HG02610 (cell line): Measurements from ENCODE around the gene P2RX5.
"Not testable (repeated sequence)": the region's sequence is repeated elsewhere in the genome, so short reads cannot be mapped to it uniquely, and the experiment has no call there.

Experiments used
- ATAC-seq: cut with Tn5 transposase; IDR thresholded peaks from one replicate; pipeline ENCODE4 v1.9.1; 2021; ENCODE audit warnings: mild to moderate bottlenecking, moderate library complexity; ENCODE audit not compliant: unreplicated experiment

The P2RX5 gene, protein sequence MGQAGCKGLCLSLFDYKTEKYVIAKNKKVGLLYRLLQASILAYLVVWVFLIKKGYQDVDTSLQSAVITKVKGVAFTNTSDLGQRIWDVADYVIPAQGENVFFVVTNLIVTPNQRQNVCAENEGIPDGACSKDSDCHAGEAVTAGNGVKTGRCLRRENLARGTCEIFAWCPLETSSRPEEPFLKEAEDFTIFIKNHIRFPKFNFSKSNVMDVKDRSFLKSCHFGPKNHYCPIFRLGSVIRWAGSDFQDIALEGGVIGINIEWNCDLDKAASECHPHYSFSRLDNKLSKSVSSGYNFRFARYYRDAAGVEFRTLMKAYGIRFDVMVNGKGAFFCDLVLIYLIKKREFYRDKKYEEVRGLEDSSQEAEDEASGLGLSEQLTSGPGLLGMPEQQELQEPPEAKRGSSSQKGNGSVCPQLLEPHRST

DNA sequence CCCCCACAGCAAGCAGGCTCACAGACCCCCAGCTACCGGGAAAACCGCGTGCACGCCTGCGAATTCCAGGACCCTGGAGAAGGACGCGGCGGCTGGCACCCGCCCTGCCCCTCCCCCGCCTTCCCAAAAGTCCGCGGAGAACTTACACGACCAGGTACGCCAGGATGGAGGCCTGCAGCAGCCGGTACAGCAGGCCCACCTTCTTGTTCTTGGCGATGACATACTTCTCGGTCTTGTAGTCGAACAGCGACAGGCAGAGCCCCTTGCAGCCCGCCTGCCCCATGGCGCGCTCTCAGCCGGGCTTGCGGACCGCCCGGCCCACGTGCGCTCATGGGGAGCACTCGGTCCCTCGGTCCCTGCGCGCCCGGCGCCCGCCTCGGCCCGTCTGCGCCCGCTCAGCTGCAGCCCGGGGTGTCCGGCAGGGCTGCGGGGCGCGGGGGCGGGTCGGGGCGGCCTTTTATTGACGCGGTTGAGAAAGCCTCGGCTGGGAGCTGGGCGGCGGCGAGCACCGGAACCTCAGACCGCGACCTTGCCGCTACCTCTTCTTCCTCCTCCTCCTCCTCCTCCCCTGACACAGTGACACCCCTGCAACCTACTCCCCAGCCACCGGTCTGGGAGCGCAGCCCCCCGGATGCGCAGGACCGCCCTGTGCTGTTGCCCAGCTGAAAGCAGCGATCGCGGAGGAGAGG, at the start of gene P2RX5:
Gene P2RX5 (minus strand): TSS at position 433 of the 689 bp plus-strand sequence. CDS start 150 bp downstream, at position 283.
- no peak for ATAC-seq

- ATAC-seq: no peak
Measured at GRCh38 chr17:3745071-3745470, 49.1 kb upstream of the P2RX5 start.

- no peak for ATAC-seq
Measured at GRCh38 chr17:3744014-3744413, 48.1 kb upstream of the P2RX5 start.

DNA sequence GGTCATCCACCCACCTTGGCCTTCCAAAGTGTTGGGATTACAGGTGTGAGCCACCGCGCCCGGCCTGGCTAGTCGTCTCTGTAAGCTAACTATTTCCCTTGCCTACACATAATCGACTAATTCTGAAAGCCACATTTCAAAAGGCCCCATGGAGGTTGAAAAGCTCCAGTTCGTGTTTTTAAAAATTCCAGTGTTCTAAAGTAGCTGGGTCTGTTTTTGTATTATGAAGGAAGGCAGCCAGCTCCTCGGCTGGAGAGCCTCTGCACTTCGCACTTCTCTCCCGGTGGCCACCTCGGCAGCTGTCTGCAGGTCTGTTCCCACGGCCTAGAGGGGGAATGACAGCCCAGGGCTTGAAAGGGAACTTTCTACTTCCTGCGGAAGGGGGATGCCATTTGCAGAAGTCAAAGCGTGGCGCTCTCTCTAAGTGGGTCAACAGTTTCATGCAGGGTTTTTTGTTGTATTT, 44.7 kb upstream of the P2RX5 start:
- ATAC-seq: no peak

GRCh38 chr17:3739422-3740124, 43.6 kb upstream of the P2RX5 start:
- no peak for ATAC-seq

GRCh38 chr17:3738562-3739295, 42.8 kb upstream of the P2RX5 start:
- no peak for ATAC-seq

DNA sequence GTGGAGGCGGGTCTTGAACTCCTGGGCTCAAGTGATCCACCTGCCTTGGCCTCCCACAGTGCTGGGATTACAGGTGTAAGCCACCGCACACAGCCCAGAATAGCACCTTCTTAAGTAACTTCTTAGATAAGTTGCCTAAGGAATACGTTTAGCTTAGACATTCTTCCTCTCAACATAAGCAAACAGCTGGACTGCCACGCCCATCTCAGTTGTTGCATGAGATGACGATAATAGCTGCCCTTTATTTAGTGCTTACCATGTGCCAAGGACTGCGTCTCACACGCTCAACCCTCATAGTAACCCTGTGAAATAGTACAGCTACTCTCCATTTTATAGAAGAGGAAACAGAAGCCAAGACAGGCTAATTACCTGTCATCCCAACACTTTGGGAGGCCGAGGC, 39.6 kb upstream of the P2RX5 start:
- no peak for ATAC-seq

- ATAC-seq: not testable (repeated sequence)
Measured at GRCh38 chr17:3734911-3735276, 38.9 kb upstream of the P2RX5 start.

- ATAC-seq: peak; percentile 73
Measured at GRCh38 chr17:3732210-3732621, 36.3 kb upstream of the P2RX5 start.

DNA sequence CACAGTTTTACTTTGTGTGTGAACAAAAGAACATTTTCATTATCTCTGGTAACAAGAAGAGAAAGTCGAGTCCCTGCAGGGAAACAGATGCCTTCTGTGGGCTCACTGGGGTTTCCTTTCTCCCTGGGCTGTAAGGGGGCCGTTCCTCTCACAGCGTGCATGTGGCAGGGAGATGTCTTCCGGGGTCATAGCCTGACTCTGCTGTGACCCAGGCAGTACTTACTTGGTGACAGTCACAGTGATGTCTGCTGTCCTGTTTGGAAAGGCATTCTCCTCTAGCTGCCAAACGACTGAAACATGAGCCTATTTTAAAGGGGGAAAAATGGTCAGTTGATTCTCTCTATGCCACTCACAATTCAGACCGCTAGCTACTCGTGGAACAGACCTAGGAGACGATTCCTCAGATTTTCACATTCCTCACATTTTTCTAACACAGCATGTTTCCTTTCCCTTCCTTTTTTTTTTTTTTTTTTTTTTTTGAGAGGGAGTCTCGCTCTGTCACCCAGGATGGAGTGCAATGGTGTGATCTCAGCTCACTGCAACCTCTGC, 35.0 kb upstream of the P2RX5 start:
- no peak for ATAC-seq

- ATAC-seq: no peak
Measured at GRCh38 chr17:3729881-3730280, 33.9 kb upstream of the P2RX5 start.

DNA sequence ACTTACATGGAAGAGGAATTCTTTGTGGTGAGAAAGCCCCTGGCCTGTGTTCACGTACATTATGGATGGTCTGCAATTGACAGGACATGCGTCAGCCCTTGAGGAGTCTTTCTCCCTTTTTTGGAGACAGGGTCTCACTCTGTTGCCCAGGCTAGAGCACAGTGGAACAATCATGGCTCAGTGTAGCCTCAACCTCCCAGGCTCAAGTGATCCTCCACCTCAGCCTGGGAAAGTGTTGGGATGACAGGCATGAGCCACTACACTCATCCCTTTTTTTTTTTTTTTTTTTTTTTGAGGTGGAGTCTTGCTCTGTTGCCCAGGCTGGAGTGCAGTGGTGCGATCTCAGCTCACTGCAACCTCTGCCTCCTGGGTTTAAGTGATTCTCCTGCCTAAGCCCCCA, 32.1 kb upstream of the P2RX5 start:
- not testable (repeated sequence) for ATAC-seq

DNA sequence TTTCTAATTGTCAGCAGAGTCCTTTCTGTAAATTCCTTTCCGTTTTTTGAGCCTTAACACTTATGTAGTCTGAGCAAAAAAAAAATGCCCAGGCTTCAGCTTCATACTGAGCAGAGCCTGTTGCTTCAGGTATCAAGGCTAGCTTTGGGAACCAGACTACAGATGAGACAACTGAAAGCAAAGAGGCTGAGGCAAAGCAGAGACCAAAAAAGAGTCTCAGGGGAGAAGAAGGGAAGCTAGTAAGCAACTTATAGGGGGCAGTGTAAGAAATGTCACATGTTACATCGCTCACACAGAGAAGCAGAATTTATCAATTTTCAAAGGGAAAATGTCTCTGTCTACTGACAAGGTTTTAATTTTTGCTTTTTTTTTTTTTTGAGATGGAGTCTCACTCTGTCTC, 31.1 kb upstream of the P2RX5 start:
- no peak for ATAC-seq

DNA sequence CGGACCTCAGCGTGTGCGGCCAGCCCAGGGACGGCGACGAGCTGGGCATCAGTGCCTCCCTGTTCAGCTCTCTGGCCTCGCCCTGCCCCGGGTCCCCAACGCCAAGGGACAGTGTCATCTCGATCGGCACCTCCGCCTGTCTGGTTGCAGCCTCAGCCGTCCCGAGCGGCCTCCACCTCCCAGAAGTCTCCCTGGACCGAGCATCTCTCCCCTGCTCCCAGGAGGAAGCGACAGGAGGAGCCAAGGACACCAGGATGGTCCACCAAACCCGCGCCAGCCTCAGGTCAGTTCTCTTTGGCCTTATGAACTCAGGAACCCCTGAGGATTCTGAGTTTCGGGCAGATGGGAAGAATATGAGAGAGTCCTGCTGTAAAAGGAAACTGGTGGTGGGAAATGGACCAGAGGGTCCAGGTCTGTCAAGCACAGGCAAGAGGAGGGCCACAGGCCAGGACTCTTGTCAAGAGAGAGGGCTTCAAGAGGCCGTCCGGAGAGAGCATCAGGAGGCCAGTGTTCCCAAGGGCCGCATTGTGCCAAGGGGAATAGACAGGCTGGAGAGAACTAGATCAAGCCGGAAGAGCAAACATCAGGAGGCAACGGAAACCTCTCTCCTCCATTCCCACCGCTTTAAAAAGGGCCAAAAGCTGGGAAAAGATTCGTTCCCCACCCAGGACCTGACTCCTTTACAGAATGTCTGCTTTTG, 28.6 kb upstream of the P2RX5 start:
- no peak for ATAC-seq

DNA sequence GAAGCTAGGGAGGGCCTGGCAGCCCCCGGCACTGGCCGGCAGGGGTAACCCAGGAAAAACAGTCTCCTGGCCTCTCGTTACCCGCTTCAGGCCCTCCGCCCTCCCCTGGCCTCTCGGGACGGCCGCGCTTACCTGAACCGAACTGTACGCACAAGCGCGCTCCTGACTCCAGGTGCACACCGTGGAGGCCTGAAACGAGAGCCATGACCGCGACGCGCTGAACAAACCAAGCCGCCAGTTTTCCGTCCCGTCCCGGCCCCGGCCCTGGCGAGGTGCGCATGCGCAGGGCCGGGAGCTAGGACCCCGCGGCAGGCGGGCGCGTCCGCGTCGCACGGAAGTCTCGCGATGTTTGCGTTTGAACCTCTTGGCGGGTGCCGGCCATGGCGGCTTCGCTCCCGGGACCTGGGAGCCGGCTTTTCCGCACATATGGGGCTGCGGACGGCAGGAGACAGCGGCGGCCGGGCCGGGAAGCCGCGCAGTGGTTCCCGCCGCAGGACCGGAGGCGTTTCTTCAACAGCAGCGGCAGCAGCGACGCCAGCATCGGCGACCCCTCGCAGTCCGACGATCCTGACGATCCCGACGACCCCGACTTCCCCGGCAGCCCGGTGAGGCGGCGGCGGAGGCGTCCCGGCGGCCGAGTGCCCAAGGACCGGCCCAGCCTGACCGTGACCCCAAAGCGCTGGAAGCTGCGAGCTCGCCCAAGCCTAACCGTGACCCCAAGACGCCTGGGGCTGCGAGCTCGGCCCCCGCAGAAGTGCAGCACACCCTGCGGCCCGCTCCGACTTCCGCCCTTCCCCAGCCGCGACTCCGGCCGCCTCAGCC, 27.8 kb upstream of the P2RX5 start, which contains the start of gene HASPIN:
Gene HASPIN (plus strand): TSS at position 348 of the 822 bp plus-strand sequence. CDS start 33 bp downstream, at position 381.
- ATAC-seq: peak; percentile 72

DNA sequence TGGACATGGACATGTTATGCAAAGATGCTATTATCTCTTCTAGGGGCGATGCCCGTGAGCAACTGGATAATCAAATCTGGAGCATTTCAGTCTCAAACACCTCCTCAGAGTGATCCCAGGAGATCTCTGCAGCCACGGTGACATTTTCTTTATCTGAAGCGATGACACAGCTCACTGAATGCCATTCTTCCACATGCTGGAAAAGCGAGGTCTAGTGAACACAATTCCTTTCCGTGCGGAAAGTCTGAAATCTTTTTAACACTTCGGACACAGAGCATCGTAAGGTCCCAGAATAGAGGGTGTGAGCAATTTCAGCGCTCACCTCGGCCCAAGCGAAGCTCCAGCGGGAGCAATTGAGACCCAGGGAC, 27.2 kb upstream of the P2RX5 start:
- ATAC-seq: no peak

- ATAC-seq: no peak
Measured at GRCh38 chr17:3722716-3723115, 26.8 kb upstream of the P2RX5 start.

- no peak for ATAC-seq
Measured at GRCh38 chr17:3719265-3719664, 23.3 kb upstream of the P2RX5 start.

DNA sequence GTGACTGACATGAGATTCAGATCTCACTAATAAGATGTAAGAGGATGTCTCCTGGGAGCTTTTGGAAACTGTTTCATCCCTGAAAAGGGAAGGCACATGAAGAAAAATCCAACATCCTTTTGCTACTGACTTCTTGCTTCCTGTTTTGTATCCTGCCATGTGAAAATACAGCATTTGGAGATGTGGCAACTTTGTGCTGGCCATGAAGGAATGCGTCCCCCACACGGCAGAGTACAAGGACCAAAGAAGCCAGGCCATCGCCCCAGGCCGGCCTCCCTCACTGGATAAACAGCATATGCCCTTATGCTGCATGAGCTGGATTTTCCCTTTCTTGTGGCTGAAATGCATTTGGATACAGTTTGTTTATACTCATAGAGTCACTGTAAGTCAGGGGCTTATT, 22.2 kb upstream of the P2RX5 start:
- ATAC-seq: no peak
